NCI-H460 (cell line): ENCODE results near the gene SLC1A6. TPM values are rescaled to one million over a fixed set of nuclear protein-coding genes. Genes with fewer than 3 reads are reported as not detected.
"Not testable (repeated sequence)": the region's sequence is repeated elsewhere in the genome, so short reads cannot be mapped to it uniquely, and the experiment has no call there.

ENCODE experiments used
- DNase-seq: peaks from one replicate; pipeline ENCODE4 v3.0.0-alpha.2; 2016; ENCODE audit warnings: low read depth; ENCODE audit errors: extremely low read depth
- total RNA-seq: library from RNA; depleted of rRNA; stranded (reverse); fragments of >200 nt; shearing (Covaris generic); gene quantifications from 2 replicates; pipeline ENCODE4 v1.2.3, GENCODE V29; 2014; rRNA removed

SLC1A6 gene
- total RNA-seq, 1 experiment from 2014 or later = not detected

GRCh38 chr19:14959263-14959662 is 20.4 kb downstream of the SLC1A6 start:
- no peak for DNase-seq

GRCh38 chr19:14957464-14957863 is 22.2 kb downstream of the SLC1A6 start:
- DNase-seq = no peak

- no peak for DNase-seq
Measured at GRCh38 chr19:14954071-14954655, 25.5 kb downstream of the SLC1A6 start.

- no peak for DNase-seq
Measured at GRCh38 chr19:14952767-14953166, 26.9 kb downstream of the SLC1A6 start.

GRCh38 chr19:14950421-14950820 is 29.2 kb downstream of the SLC1A6 start:
- DNase-seq = no peak

- no peak for DNase-seq
Measured at GRCh38 chr19:14949876-14950275, 29.8 kb downstream of the SLC1A6 start.

GRCh38 chr19:14949413-14949812 is 30.3 kb downstream of the SLC1A6 start:
- not testable (repeated sequence) for DNase-seq

GRCh38 chr19:14944456-14944855 is 35.2 kb downstream of the SLC1A6 start:
- no peak for DNase-seq

- DNase-seq = no peak
Measured at GRCh38 chr19:14943601-14944000, 36.1 kb downstream of the SLC1A6 start.

- no peak for DNase-seq
Measured at GRCh38 chr19:14941189-14941588, 38.5 kb downstream of the SLC1A6 start, which contains the start of gene OR7C2. Gene OR7C2, plus strand, starts transcription at chr19:14941489. Its CDS starts 0 bp downstream, at chr19:14941489.

GRCh38 chr19:14940266-14940665 is 39.4 kb downstream of the SLC1A6 start:
- no peak for DNase-seq

GRCh38 chr19:14933506-14933905 is 46.2 kb downstream of the SLC1A6 start:
- no peak for DNase-seq

GRCh38 chr19:14916848-14917247 is 62.8 kb downstream of the SLC1A6 start:
- no peak for DNase-seq

GRCh38 chr19:14915116-14915515 is 64.5 kb downstream of the SLC1A6 start:
- DNase-seq = no peak

GRCh38 chr19:14906711-14907110 is 73.0 kb downstream of the SLC1A6 start:
- no peak for DNase-seq

GRCh38 chr19:14901675-14902260 is 77.9 kb downstream of the SLC1A6 start:
- DNase-seq = no peak

Other genes starting within 250 kb of the SLC1A6 start
- gene ADGRE2, start 201.3 kb downstream of the SLC1A6 start, total RNA-seq = 0.43 and 0.45 TPM in 2 replicates
- gene OR7A5, start 144.7 kb downstream of the SLC1A6 start, total RNA-seq = not detected in 2 replicates
- not detected in 2 replicates for gene OR7C1, start 144.7 kb downstream of the SLC1A6 start, total RNA-seq
- not detected in 2 replicates for gene OR7A10, start 130.9 kb downstream of the SLC1A6 start, total RNA-seq
- not detected in 2 replicates for gene OR7A17, start 93.7 kb downstream of the SLC1A6 start, total RNA-seq
- not detected in 2 replicates for gene OR7C2, start 38.4 kb downstream of the SLC1A6 start, total RNA-seq
- not detected in 2 replicates for gene CASP14, start 69.6 kb upstream of the SLC1A6 start, total RNA-seq
- not detected in 2 replicates for gene OR1I1, start 102.3 kb upstream of the SLC1A6 start, total RNA-seq
- gene SYDE1, start 127.5 kb upstream of the SLC1A6 start, total RNA-seq = 10.8 and 12.1 TPM in 2 replicates
- 47.3 and 50.5 TPM in 2 replicates for gene NOTCH3, start 221.1 kb upstream of the SLC1A6 start, total RNA-seq